SK-N-SH (cell line): ENCODE results near the gene HSD11B2. TPM values are rescaled to one million over a fixed set of nuclear protein-coding genes. Genes with fewer than 3 reads are reported as not detected.
"Not testable (repeated sequence)": the region's sequence is repeated elsewhere in the genome, so short reads cannot be mapped to it uniquely, and the experiment has no call there.

ENCODE experiments used
- CTCF ChIA-PET: fragments of 300-600, 350-600 bp; formaldehyde crosslinking; extraction: SDS; loops from one replicate; lab custom pipeline; 2021; lab: Yijun Ruan, JAX
- POLR2A ChIA-PET: fragments of 350-600 bp; sonication (Branson Sonifier 250); formaldehyde crosslinking; extraction: SDS; loops from one replicate; lab custom pipeline; 2020; ENCODE audit warnings: antibody characterized with exemption, inconsistent platforms; lab: Yijun Ruan, JAX
- DNase-seq: peaks from one replicate; pipeline ENCODE4 v3.0.0; 2012
- H2AFZ ChIP-seq: fragments of 200-600 bp; sonication (generic); 2 replicates; pipeline ENCODE4 v1.8.1; 2016; ENCODE audit warnings: antibody characterized with exemption, mild to moderate bottlenecking, low read depth
- H3F3A ChIP-seq: fragments of 200-600 bp; sonication (generic); replicated peaks from 2 replicates; pipeline ENCODE3; 2016; ENCODE audit warnings: antibody characterized with exemption, mild to moderate bottlenecking; ENCODE audit not compliant: insufficient read depth
- H3K27ac ChIP-seq, 2 experiments: fragments of 200-500 bp in 1 of 2; fragments of 200-600 bp in 1 of 2; sonication (Bioruptor generic) in 1 of 2; sonication (generic), shearing (Covaris generic) in 1 of 2; 2 replicates each; pipeline versions ENCODE4 v1.5.1 to v1.6.1; 2014 to 2016; ENCODE audit warnings: low read depth in 2 of 2, inconsistent platforms in 1 of 2, low read length in 1 of 2, mild to moderate bottlenecking in 1 of 2, mixed read lengths in 1 of 2
- H3K27me3 ChIP-seq: fragments of 200-600 bp; sonication (generic), shearing (Covaris generic); 2 replicates; pipeline ENCODE4 v1.6.1; 2016; ENCODE audit warnings: mixed run types; ENCODE audit not compliant: insufficient read depth
- H3K36me3 ChIP-seq, 2 experiments: fragments of 200-500 bp in 1 of 2; fragments of 200-600 bp in 1 of 2; sonication (Bioruptor generic) in 1 of 2; sonication (generic) in 1 of 2; replicated peaks in 1 of 2; 2 replicates each; pipeline versions ENCODE3 to v1.5.1; 2014 to 2016; ENCODE audit warnings: low read length in 1 of 2, mild to moderate bottlenecking in 1 of 2; ENCODE audit not compliant: insufficient read depth in 2 of 2, control insufficient read depth in 1 of 2
- H3K4me1 ChIP-seq, 2 experiments: fragments of 200-500 bp in 1 of 2; fragments of 200-600 bp in 1 of 2; sonication (Bioruptor generic) in 1 of 2; sonication (generic), shearing (Covaris generic) in 1 of 2; 2 replicates each; pipeline versions ENCODE4 v1.5.1 to v1.6.1; 2014 to 2016; ENCODE audit warnings: low read depth in 1 of 2, low read length in 1 of 2, mixed run types in 1 of 2; ENCODE audit not compliant: insufficient read depth in 2 of 2, control insufficient read depth in 1 of 2
- H3K4me2 ChIP-seq: fragments of 200-600 bp; sonication (generic), shearing (Covaris generic); 2 replicates; pipeline ENCODE4 v1.6.1; 2017; ENCODE audit warnings: mixed run types
- H3K4me3 ChIP-seq, 2 experiments: fragments of 200-500 bp in 1 of 2; fragments of 200-600 bp in 1 of 2; sonication (Bioruptor generic) in 1 of 2; sonication (generic), shearing (Covaris generic) in 1 of 2; 2 replicates each; pipeline versions ENCODE4 v1.5.1 to v1.8.1; 2014 to 2016; ENCODE audit warnings: low read depth in 2 of 2, inconsistent platforms in 1 of 2, low read length in 1 of 2, mild to moderate bottlenecking in 1 of 2, mixed read lengths in 1 of 2, moderate library complexity in 1 of 2
- H3K79me2 ChIP-seq: fragments of 200-600 bp; sonication (generic); 2 replicates; pipeline ENCODE4 v1.8.1; 2017; ENCODE audit warnings: mild to moderate bottlenecking; ENCODE audit not compliant: insufficient read depth
- H3K9ac ChIP-seq: fragments of 200-600 bp; sonication (generic); 2 replicates; pipeline ENCODE4 v1.6.1; 2017; ENCODE audit warnings: mixed run types
- H3K9me2 ChIP-seq: fragments of 200-600 bp; sonication (generic); 2 replicates; pipeline ENCODE4 v1.6.1; 2017; ENCODE audit warnings: mixed run types
- H3K9me3 ChIP-seq: fragments of 200-600 bp; sonication (generic); 2 replicates; pipeline ENCODE4 v1.6.1; 2017; ENCODE audit warnings: mixed run types, mild to moderate bottlenecking, moderate library complexity
- H4K20me1 ChIP-seq: fragments of 200-600 bp; sonication (generic); 2 replicates; pipeline ENCODE4 v1.6.1; 2017; ENCODE audit warnings: mild to moderate bottlenecking, mixed run types; ENCODE audit not compliant: insufficient read depth
- EP300 ChIP-seq, 2 experiments: IDR thresholded peaks; 2 replicates each; pipeline versions ENCODE4 v1.4.0 to v1.6.1; 2012; ENCODE audit warnings: borderline replicate concordance in 1 of 2, low read depth in 1 of 2, low read length in 1 of 2
- FOSL2 ChIP-seq: IDR thresholded peaks from 2 replicates; pipeline ENCODE4 v1.4.0; 2012; ENCODE audit warnings: low read depth, mild to moderate bottlenecking, moderate library complexity, borderline replicate concordance
- JUND ChIP-seq: IDR thresholded peaks from 2 replicates; pipeline ENCODE4 v1.4.0; 2012
- PBX3 ChIP-seq: IDR thresholded peaks from 2 replicates; pipeline ENCODE4; 2012
- REST ChIP-seq: IDR thresholded peaks from 2 replicates; pipeline ENCODE4 v1.6.1; 2012; ENCODE audit warnings: mild to moderate bottlenecking, low read depth, low read length, moderate library complexity
- SMC3 ChIP-seq: IDR thresholded peaks from 2 replicates; pipeline ENCODE4 v1.6.1; 2012; ENCODE audit warnings: low read depth, low read length, improper control_type of control experiment
- TAF1 ChIP-seq: IDR thresholded peaks from 2 replicates; pipeline ENCODE4 v1.6.1; 2012; ENCODE audit warnings: low read depth, mild to moderate bottlenecking, low read length, moderate library complexity, borderline replicate concordance
- TCF12 ChIP-seq: IDR thresholded peaks from 2 replicates; pipeline ENCODE4 v1.4.0; 2012
- WGBS: methylation state at CpG from one replicate; pipeline ENCODE4 v1.1.6; 2017; ENCODE audit warnings: low lambda C conversion rate; 5-methylcytosine and 5-hydroxymethylcytosine counted together
- polyA plus RNA-seq, 3 experiments: library from polyadenylated mRNA; depleted of rRNA; stranded (reverse); fragments of >200 nt; gene quantifications; 2 replicates each; pipeline ENCODE4 v1.2.3, GENCODE V29; 2012

HSD11B2 gene
- polyA plus RNA-seq, 1 of the 3 experiments (the other 2 are of a cell fraction) = 0.23 TPM

- no peaks in the 10 kb centered on the region for H3K9me3 ChIP-seq
- ChIA-PET POLR2A (interaction anchor here (0.7 kb wide), 1 partner anchor 262 kb away, joined by 3 read pairs; no protein-coding TSS in a partner anchor), CTCF (interaction anchor here (0.7 to 5.9 kb wide), 6 partner anchors 12 to 154 kb away, joined by 3 to 75 read pairs (median 4); partner anchors contain the start of genes KCTD19 and LRRC36)
- DNase-seq = no peak
- WGBS = 86% methylated on average over 6 of the region's 6 CpGs
- no peak overlapping the region for H3K9ac ChIP-seq
- H4K20me1 ChIP-seq = no peaks in the 10 kb centered on the region
- peaks cover 0 to 4% of the 10 kb centered on the region in 2 experiments for H3K36me3 ChIP-seq
- TF ChIP-seq JUND (no peak), REST (no peak), TCF12 (no peak), SMC3 (no peak), EP300 (IDR thresholded peaks at IDR 0.05; ENCODE audit: borderline replicate concordance in 1 of 2, low read depth in 1 of 2, low read length in 1 of 2) (no peak), PBX3 (no peak), TAF1 (no peak), FOSL2 (no peak)
- H3K79me2 ChIP-seq = peaks cover 66% of the 10 kb centered on the region
- no peaks in the 10 kb centered on the region; a peak in 1 of 4 replicates for H3K4me1 ChIP-seq
- H3K9me2 ChIP-seq = no peaks in the 10 kb centered on the region
- no peak overlapping the region for H3K4me2 ChIP-seq
- H2AFZ ChIP-seq = no peak overlapping the region
- H3K27ac ChIP-seq = no peak overlapping the region
- H3K4me3 ChIP-seq = no peak overlapping the region
- peaks cover 9% of the 10 kb centered on the region for H3F3A ChIP-seq
- H3K27me3 ChIP-seq = no peaks in the 10 kb centered on the region
Measured at GRCh38 chr16:67413978-67414911, 16.7 kb upstream of the HSD11B2 start.

- H3K9me3 ChIP-seq, H3K36me3 ChIP-seq, H3K4me1 ChIP-seq, H3K27me3 ChIP-seq, POLR2A ChIA-PET, H4K20me1 ChIP-seq, H3F3A ChIP-seq, DNase-seq, H3K9me2 ChIP-seq: not testable (repeated sequence)
- H3K4me2 ChIP-seq = peak overlapping the region; percentile 93
- H3K4me3 ChIP-seq = peak overlapping the region; percentile 64 to 66
- H3K9ac ChIP-seq = peak overlapping the region; percentile 94
- peak overlapping the region; percentile 99; the same call in 1 of the 2 replicates for H2AFZ ChIP-seq
- H3K79me2 ChIP-seq = peaks cover 57% of the 10 kb centered on the region
- CTCF ChIA-PET = interaction anchor here (1.2 to 5.9 kb wide), 9 partner anchors 11 to 230 kb away, joined by 4 to 75 read pairs (median 6); partner anchors contain the start of genes ATP6V0D1, KCTD19 and LRRC36
- 94% methylated on average over 12 of the region's 19 CpGs for WGBS
- peak overlapping the region; percentile 53 to 79; a peak in 3 of 4 replicates for H3K27ac ChIP-seq
Measured at GRCh38 chr16:67415421-67415820, 15.5 kb upstream of the HSD11B2 start.
